GM23338 (cell line): Measurements from ENCODE around the gene TMC2.

ENCODE experiments used
- CTCF ChIP-seq, 2 experiments: fragments of 200-600 bp in 1 of 2; sonication (generic) in 1 of 2; conservative IDR thresholded peaks; 2 replicates each; pipeline versions ENCODE4 v1.5.1 to v1.6.1; 2016 to 2017; ENCODE audit warnings: antibody characterized with exemption in 2 of 2, low read depth in 2 of 2, mild to moderate bottlenecking in 2 of 2, moderate library complexity in 1 of 2
- EZH2 ChIP-seq: fragments of 200-600 bp; sonication (generic); IDR thresholded peaks from one replicate; pipeline ENCODE4 v1.8.0; 2017; ENCODE audit warnings: antibody characterized with exemption, mild to moderate bottlenecking, low read depth; ENCODE audit not compliant: unreplicated experiment
- JUNB ChIP-seq: IDR thresholded peaks from one replicate; pipeline ENCODE4 v1.6.1; 2016; ENCODE audit warnings: antibody characterized with exemption; ENCODE audit not compliant: unreplicated experiment

GRCh38 chr20:2521369-2522305 lies 14.7 kb upstream of the TMC2 start:
- peak; percentile 75 to 85 for TF ChIP-seq CTCF (conservative IDR thresholded peaks at IDR 0.05; ENCODE audit: low read depth in 2 of 2)
- no peak for TF ChIP-seq EZH2
- TF ChIP-seq JUNB, result no peak
